ENCODE measurements around the gene ACTL10.

The ACTL10 gene

GRCh38 chr20:33664762-33665144 lies 2.0 kb upstream of the ACTL10 start:
- no peak for DNase-seq

GRCh38 chr20:33667245-33667675 lies 517 bp downstream of the ACTL10 start:
- peak; percentile 51 for DNase-seq

GRCh38 chr20:33667676-33668465 lies 1.1 kb downstream of the ACTL10 start:
- peak; percentile 78 for DNase-seq

GRCh38 chr20:33668466-33669155 lies 1.9 kb downstream of the ACTL10 start:
- no peak for DNase-seq

GRCh38 chr20:33669224-33669623 lies 2.5 kb downstream of the ACTL10 start:
- DNase-seq, result no peak

GRCh38 chr20:33669873-33670640 lies 3.3 kb downstream of the ACTL10 start:
- DNase-seq, result no peak

- DNase-seq, result no peak
Observed at GRCh38 chr20:33670715-33671499, 4.2 kb downstream of the ACTL10 start.

- no peak for DNase-seq
Observed at GRCh38 chr20:33671573-33672288, 5.0 kb downstream of the ACTL10 start.

- DNase-seq, result no peak
Observed at GRCh38 chr20:33672426-33673113, 5.8 kb downstream of the ACTL10 start.

- no peak for DNase-seq
Observed at GRCh38 chr20:33673114-33673409, 6.3 kb downstream of the ACTL10 start.

- peak; percentile 22 for DNase-seq
Observed at GRCh38 chr20:33673410-33674293, 6.9 kb downstream of the ACTL10 start.

GRCh38 chr20:33674294-33675135 lies 7.8 kb downstream of the ACTL10 start, which contains the start of gene NECAB3:
NECAB3 (minus strand) TSS chr20:33674428; CDS start chr20:33674352, 76 bp downstream.
- peak; percentile 62 for DNase-seq

- DNase-seq, result no peak
Observed at GRCh38 chr20:33675136-33675959, 8.6 kb downstream of the ACTL10 start.

GRCh38 chr20:33676121-33676520 lies 9.4 kb downstream of the ACTL10 start:
- no peak for DNase-seq

- no peak for DNase-seq
Observed at GRCh38 chr20:33676652-33677645, 10.2 kb downstream of the ACTL10 start.

GRCh38 chr20:33677991-33678702 lies 11.4 kb downstream of the ACTL10 start:
- no peak for DNase-seq

All from stimulated activated CD4-positive, alpha-beta T cell treated with anti-CD3 and anti-CD28 coated beads, Interleukin-4, amount 100 ng/mL, for 1 hour (primary cell).